Right atrium auricular region (tissue), 2 donors: Measurements from ENCODE around the gene CCNY. TPM values are rescaled to one million over a fixed set of nuclear protein-coding genes. Genes with fewer than 3 reads are reported as not detected.

Source experiments
- DNase-seq: peaks from one replicate; pipeline ENCODE4 v3.0.0-alpha.2; 2019; ENCODE audit warnings: low spot score
- H3K27ac ChIP-seq, 2 donors: fragments of 200-600 bp; sonication (generic); 1 replicate in 1 of 2; 2 replicates in 1 of 2; pipeline ENCODE4 v1.5.1; 2016 to 2019
- H3K27me3 ChIP-seq, 2 donors: fragments of 200-600 bp; sonication (generic); one replicate each; pipeline versions ENCODE4 v1.5.1 to v1.6.0; 2017 to 2019
- H3K36me3 ChIP-seq: fragments of 200-600 bp; sonication (generic); one replicate; pipeline ENCODE4 v1.5.1; 2016
- H3K4me1 ChIP-seq, 2 donors: fragments of 200-600 bp; sonication (generic); one replicate each; pipeline versions ENCODE4 v1.5.1 to v1.6.0; 2017 to 2019
- H3K4me3 ChIP-seq, 2 donors: fragments of 200-600 bp; sonication (generic); 1 replicate in 1 of 2; 2 replicates in 1 of 2; pipeline ENCODE4 v1.5.1; 2017 to 2019; ENCODE audit warnings: mild to moderate bottlenecking in 1 of 2, moderate library complexity in 1 of 2
- H3K9me3 ChIP-seq, 2 donors: fragments of 200-600 bp; sonication (generic); one replicate each; pipeline ENCODE4 v1.5.1; 2019
- total RNA-seq, 2 donors: library from RNA; depleted of rRNA; stranded (reverse); fragments of >200 nt; gene quantifications; one replicate each; pipeline ENCODE4 v1.1.0, GENCODE V29; 2016
- TF ChIP-seq, protein P1 (sequence below), 2 donors: fragments of 200-600 bp; sonication (generic); IDR thresholded peaks; one replicate each; pipeline ENCODE4 v1.5.1; 2019; ENCODE audit warnings: antibody characterized with exemption in 2 of 2

CCNY gene
- total RNA-seq, 2 donors from 2014 or later = 35.6 to 58.1 TPM

DNA sequence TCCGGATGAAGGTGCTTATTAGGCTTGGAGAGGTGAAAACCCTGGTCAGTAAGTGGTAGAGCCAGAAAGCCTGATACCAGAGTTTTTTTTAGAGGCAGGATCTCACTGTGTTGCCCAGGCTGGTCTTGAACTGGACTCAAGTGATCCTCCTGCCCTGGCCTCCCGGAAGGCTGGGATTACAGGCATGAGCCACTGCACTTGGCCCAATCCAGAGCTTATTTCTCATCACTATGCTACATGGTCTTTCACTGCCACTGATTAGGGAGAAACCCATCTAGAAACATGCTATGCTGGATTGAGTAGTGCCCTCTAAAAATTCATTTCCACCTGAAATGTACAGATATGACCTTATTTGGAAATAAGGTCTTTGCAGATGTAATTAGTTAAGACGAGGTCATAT lies 240.4 kb downstream of the CCNY start:
- H3K4me1 ChIP-seq = no peaks in the 10 kb centered on the region
- H3K4me3 ChIP-seq = no peak overlapping the region
- no peak overlapping the region for H3K27ac ChIP-seq
- no peaks in the 10 kb centered on the region for H3K9me3 ChIP-seq
- TF ChIP-seq, protein P1, sequence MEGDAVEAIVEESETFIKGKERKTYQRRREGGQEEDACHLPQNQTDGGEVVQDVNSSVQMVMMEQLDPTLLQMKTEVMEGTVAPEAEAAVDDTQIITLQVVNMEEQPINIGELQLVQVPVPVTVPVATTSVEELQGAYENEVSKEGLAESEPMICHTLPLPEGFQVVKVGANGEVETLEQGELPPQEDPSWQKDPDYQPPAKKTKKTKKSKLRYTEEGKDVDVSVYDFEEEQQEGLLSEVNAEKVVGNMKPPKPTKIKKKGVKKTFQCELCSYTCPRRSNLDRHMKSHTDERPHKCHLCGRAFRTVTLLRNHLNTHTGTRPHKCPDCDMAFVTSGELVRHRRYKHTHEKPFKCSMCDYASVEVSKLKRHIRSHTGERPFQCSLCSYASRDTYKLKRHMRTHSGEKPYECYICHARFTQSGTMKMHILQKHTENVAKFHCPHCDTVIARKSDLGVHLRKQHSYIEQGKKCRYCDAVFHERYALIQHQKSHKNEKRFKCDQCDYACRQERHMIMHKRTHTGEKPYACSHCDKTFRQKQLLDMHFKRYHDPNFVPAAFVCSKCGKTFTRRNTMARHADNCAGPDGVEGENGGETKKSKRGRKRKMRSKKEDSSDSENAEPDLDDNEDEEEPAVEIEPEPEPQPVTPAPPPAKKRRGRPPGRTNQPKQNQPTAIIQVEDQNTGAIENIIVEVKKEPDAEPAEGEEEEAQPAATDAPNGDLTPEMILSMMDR (IDR thresholded peaks at IDR 0.05) = no peak
- H3K27me3 ChIP-seq = no peaks in the 10 kb centered on the region
- DNase-seq = no peak
- peaks cover 15% of the 10 kb centered on the region for H3K36me3 ChIP-seq

DNA sequence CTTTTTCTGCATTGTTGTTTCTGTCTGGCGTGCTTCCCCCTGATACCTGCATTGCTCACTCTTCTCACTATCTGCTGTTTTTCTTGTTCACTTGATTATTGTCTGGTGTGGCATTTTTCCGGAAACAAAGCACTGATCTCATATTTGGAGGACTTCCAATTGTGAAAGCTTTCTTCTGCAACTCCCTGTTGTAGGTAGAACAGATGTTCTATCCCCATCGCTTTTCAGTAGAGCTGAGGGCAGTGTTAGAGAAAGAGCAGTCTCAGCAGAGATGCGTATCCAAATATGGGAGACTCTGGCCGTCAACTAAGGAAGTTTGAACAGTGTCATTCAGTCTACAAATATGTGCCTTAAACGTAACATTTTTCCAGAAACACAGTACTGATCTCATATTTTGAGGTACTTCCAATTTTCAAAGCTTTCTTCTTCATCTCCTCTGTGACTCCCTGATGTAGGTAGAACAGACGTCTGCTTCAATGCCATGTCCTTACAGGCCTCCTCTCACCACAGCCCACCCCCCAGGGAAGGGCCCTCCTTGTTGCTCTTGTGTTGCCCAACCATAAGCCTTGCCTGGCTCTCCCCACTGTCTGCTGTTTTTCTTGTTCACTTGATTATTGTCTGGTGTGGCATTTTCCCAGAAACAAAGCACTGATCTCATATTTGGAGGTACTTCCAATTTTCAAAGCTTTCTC lies 241.8 kb downstream of the CCNY start:
- Histone ChIP-seq H3K4me1 (no peaks in the 10 kb centered on the region), H3K9me3 (no peaks in the 10 kb centered on the region), H3K36me3 (peaks cover 9% of the 10 kb centered on the region), H3K27me3 (no peaks in the 10 kb centered on the region), H3K4me3 (no peak overlapping the region), H3K27ac (no peak overlapping the region)
- no peak for DNase-seq
- TF ChIP-seq, protein P1 (IDR thresholded peaks at IDR 0.05) = no peak

DNA sequence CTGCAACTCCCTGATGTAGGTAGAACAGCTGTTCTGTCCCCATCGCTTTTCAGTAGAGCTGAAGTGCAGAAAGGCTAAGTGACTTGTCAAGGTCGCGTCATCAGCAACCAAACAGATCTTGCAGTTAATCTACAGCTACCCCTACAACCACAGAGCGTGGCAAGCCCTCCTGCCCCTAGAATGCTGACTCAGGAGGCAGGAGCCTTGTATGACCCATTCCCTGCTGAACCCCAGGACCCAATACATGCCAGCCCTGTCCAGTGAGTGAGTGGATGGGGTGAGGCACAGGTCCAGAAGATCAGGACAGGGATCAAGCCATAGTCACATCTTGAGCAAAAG lies 242.3 kb downstream of the CCNY start:
- Histone ChIP-seq H3K4me1 (no peaks in the 10 kb centered on the region), H3K9me3 (no peaks in the 10 kb centered on the region), H3K36me3 (peaks cover 9% of the 10 kb centered on the region), H3K27me3 (no peaks in the 10 kb centered on the region), H3K27ac (no peak overlapping the region), H3K4me3 (no peak overlapping the region)
- TF ChIP-seq, protein P1 (IDR thresholded peaks at IDR 0.05) = no peak
- no peak for DNase-seq

DNA sequence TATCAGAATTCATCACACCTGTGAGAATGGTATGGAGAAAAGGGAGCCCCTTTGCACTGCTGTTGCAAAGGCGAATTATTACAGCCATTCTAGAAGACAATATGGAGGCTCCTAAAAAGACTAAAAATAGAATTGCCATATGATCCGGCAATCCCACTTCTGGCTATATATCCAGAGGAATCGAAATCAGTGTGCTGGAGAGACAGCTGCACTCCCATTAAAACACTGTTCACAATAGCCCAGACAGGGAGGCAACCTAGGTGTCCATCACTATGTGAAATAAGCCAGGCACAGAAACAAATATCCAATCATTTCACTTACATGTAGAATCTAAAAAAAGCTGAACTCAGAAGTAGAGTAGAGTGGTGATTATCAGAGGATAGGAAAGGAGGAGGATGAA lies 242.8 kb downstream of the CCNY start:
- no peak overlapping the region for H3K27ac ChIP-seq
- no peaks in the 10 kb centered on the region for H3K9me3 ChIP-seq
- no peaks in the 10 kb centered on the region for H3K27me3 ChIP-seq
- peaks cover 9% of the 10 kb centered on the region for H3K36me3 ChIP-seq
- TF ChIP-seq, protein P1 (IDR thresholded peaks at IDR 0.05) = no peak
- no peak overlapping the region for H3K4me3 ChIP-seq
- DNase-seq = no peak
- no peaks in the 10 kb centered on the region for H3K4me1 ChIP-seq

DNA sequence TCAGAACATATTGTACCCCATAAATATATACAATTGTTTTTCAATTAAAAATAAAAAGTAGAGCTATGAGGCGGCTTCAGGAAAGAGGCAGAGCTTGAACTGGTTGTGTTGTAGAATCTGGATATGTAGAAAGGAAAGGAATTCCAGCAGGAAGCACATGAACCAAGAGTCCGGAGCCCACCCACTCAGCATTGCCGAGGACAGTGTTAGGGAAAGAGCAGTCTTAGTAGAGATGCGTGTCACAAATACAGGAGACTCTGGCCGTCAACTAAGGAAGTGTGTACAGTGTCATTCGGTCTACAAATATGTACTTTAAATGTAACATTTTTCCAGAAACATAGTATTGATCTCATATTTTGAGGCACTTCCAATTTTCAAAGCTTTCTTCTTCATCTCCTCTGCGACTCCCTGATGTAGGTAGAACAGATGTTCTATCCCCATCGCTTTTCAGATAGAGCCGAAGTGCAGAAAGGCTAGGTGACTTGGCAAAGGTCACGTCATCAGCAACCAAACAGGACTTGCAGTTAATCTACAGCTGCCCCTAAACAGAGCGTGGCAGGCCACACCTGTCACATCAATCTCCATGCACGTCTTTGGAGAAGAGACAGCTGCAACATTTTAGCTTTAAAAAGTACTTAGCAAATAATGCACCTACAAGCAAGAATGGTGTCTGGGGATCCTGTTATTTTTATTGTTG lies 243.6 kb downstream of the CCNY start:
- TF ChIP-seq, protein P1 (IDR thresholded peaks at IDR 0.05) = no peak
- Histone ChIP-seq H3K27me3 (no peaks in the 10 kb centered on the region), H3K36me3 (peaks cover 6% of the 10 kb centered on the region), H3K9me3 (no peaks in the 10 kb centered on the region), H3K4me1 (no peaks in the 10 kb centered on the region), H3K27ac (no peak overlapping the region), H3K4me3 (no peak overlapping the region)
- DNase-seq = no peak
